ENCODE results near the gene EDRF1. TPM values are rescaled to one million over a fixed set of nuclear protein-coding genes. Genes with fewer than 3 reads are reported as not detected.

Gene EDRF1
- total RNA-seq, 1 donor from 2014 or later: 41.3 TPM

GRCh38 chr10:125698481-125698998, 21.0 kb upstream of the EDRF1 start:
- no peak for DNase-seq
- no peak overlapping the region for H3K27ac Mint-ChIP-seq (ENCODE audit: unreplicated experiment)
- H3K4me1 Mint-ChIP-seq (ENCODE audit: low read depth, unreplicated experiment): no peaks in the 10 kb centered on the region
- no peaks in the 10 kb centered on the region for H3K36me3 Mint-ChIP-seq (ENCODE audit: unreplicated experiment)
- peaks cover 7% of the 10 kb centered on the region for H3K27me3 Mint-ChIP-seq (ENCODE audit: unreplicated experiment)
- peaks cover 5% of the 10 kb centered on the region for H3K9me3 Mint-ChIP-seq (ENCODE audit: unreplicated experiment)
- H3K4me3 Mint-ChIP-seq (ENCODE audit: unreplicated experiment): no peak overlapping the region
- TF ChIP-seq, protein P1, sequence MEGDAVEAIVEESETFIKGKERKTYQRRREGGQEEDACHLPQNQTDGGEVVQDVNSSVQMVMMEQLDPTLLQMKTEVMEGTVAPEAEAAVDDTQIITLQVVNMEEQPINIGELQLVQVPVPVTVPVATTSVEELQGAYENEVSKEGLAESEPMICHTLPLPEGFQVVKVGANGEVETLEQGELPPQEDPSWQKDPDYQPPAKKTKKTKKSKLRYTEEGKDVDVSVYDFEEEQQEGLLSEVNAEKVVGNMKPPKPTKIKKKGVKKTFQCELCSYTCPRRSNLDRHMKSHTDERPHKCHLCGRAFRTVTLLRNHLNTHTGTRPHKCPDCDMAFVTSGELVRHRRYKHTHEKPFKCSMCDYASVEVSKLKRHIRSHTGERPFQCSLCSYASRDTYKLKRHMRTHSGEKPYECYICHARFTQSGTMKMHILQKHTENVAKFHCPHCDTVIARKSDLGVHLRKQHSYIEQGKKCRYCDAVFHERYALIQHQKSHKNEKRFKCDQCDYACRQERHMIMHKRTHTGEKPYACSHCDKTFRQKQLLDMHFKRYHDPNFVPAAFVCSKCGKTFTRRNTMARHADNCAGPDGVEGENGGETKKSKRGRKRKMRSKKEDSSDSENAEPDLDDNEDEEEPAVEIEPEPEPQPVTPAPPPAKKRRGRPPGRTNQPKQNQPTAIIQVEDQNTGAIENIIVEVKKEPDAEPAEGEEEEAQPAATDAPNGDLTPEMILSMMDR (IDR thresholded peaks at IDR 0.05; ENCODE audit: partially characterized antibody, unreplicated experiment): no peak

DNA sequence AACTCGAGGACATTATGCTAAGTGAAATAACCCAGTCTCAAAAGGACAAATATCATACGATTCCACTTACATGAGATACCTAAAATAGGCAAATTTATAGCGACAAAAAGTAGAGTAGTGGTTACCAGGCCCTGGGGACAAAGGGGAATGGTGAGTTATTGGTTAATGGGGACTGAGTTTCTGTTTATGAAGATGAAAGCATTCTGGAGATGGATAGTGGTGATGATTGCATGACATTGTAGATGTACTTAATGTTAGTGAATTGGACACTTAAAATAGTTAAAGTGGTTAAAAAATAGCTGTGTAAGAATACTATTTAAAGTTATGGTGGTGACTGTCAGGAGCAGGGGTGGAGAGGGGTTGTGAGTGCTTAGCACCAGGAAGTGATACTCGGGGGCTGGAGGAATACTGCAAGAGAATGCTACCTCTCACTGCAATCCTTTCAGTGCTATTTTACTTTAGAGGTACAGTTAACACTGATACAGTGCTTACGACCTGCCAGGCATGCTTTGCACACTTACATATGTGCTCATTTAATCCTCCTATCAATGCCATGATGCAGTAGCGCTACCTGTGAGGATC, 19.9 kb upstream of the EDRF1 start:
- TF ChIP-seq, protein P1 (IDR thresholded peaks at IDR 0.05; ENCODE audit: partially characterized antibody, unreplicated experiment): no peak
- H3K36me3 Mint-ChIP-seq (ENCODE audit: unreplicated experiment): no peaks in the 10 kb centered on the region
- no peak overlapping the region for H3K4me3 Mint-ChIP-seq (ENCODE audit: unreplicated experiment)
- H3K27me3 Mint-ChIP-seq (ENCODE audit: unreplicated experiment): peaks cover 7% of the 10 kb centered on the region
- DNase-seq: no peak
- no peaks in the 10 kb centered on the region for H3K4me1 Mint-ChIP-seq (ENCODE audit: low read depth, unreplicated experiment)
- no peak overlapping the region for H3K27ac Mint-ChIP-seq (ENCODE audit: unreplicated experiment)
- H3K9me3 Mint-ChIP-seq (ENCODE audit: unreplicated experiment): peaks cover 2% of the 10 kb centered on the region

DNA sequence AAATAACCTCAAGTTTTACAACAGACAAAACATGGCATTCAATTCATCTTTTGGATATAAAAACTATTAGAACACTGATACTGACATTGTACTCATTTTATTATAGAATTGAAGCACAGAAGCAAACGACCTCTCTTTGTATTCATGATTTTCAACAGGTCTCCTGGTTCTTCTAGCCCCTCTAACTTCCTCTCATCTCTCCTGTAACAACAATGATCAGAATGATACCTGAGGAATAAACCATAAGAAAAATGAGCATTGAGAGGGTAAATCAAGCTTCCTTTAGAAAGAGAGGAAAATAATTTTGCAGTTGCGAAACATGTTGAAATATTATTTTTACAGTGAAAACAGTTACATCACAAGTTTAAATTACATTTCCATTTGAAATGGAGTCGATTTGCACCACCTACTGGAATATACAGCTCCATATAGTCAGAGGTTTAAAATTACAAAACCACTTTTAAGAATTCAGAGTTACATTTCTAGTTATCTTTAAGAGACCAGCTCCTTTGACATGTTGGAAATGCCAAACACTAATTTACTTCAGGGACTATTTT, 19.1 kb upstream of the EDRF1 start:
- Mint-ChIP-seq H3K27ac (ENCODE audit: unreplicated experiment) (no peak overlapping the region), H3K9me3 (ENCODE audit: unreplicated experiment) (peaks cover 2% of the 10 kb centered on the region), H3K4me1 (ENCODE audit: low read depth, unreplicated experiment) (no peaks in the 10 kb centered on the region), H3K36me3 (ENCODE audit: unreplicated experiment) (no peaks in the 10 kb centered on the region), H3K4me3 (ENCODE audit: unreplicated experiment) (no peak overlapping the region), H3K27me3 (ENCODE audit: unreplicated experiment) (peaks cover 3% of the 10 kb centered on the region)
- DNase-seq: no peak
- TF ChIP-seq, protein P1 (IDR thresholded peaks at IDR 0.05; ENCODE audit: partially characterized antibody, unreplicated experiment): no peak

DNA sequence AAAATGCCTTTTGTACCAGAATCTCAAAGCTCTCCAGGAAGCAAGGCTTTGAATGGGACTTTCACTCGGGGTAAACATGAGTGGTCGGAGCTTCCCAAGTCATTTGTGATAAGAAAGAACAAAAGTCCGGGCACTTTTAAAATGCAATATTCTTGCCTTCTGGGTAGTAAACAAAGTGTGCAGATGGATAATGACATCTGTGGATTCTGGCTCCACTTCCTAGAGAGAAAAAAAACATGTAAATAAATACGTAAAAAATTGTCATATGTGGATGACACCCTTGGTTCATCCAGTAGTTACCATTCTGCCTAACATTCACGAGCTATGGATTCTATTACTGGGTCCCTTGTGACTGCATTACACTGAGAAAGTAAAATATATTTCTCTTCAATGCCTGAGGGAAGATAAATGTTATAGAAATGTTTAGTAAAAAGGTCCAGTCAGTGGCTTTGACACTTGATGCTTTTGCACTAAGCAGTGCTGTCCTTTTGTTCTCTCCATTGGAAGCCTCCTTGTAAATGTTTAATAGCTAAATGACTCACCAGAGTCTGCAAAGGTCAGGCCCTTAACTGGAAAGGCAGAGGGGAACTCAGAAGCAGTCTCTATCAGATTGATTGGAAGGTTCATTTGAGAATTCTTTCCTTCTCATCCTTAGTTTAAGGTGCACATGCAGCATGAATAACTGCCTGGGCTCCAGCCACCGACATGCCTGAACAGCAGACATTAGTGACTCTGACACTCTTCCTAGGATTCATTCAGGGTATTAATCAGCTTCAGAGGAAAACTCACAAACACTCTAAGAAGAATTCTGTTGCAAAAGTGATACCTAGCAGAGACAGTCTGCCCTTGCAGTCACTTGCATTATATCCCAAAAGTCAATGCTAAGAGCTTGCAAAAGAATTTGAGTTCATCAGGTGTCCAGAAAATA, 11.7 kb upstream of the EDRF1 start:
- TF ChIP-seq, protein P1 (IDR thresholded peaks at IDR 0.05; ENCODE audit: partially characterized antibody, unreplicated experiment): no peak
- no peak for DNase-seq
- Mint-ChIP-seq H3K9me3 (ENCODE audit: unreplicated experiment) (peaks cover 4% of the 10 kb centered on the region), H3K4me1 (ENCODE audit: low read depth, unreplicated experiment) (peaks cover 15% of the 10 kb centered on the region), H3K27ac (ENCODE audit: unreplicated experiment) (no peak overlapping the region), H3K36me3 (ENCODE audit: unreplicated experiment) (no peaks in the 10 kb centered on the region), H3K27me3 (ENCODE audit: unreplicated experiment) (peaks cover 4% of the 10 kb centered on the region), H3K4me3 (ENCODE audit: unreplicated experiment) (no peak overlapping the region)
